H1 (cell line): Measurements from ENCODE around the gene KLHL28. TPM values are rescaled to one million over a fixed set of nuclear protein-coding genes. Genes with fewer than 3 reads are reported as not detected.

Experiments
- CBX5 ChIP-seq: fragments of 300-800, 300-1000 bp; sonication (generic); IDR thresholded peaks from 2 replicates; pipeline ENCODE4 v1.7.1; 2016; ENCODE audit warnings: antibody characterized with exemption, low read length, low read depth
- FOSL1 ChIP-seq: IDR thresholded peaks from 2 replicates; pipeline ENCODE4 v1.6.1; 2011; ENCODE audit warnings: mild to moderate bottlenecking, low read depth, low read length, moderate library complexity; ENCODE audit not compliant: insufficient read depth
- JUND ChIP-seq: IDR thresholded peaks from 2 replicates; pipeline ENCODE4 v1.6.1; 2011; ENCODE audit warnings: mild to moderate bottlenecking, improper control_type of control experiment, low read length
- KDM4A ChIP-seq: IDR thresholded peaks from one replicate; pipeline ENCODE4 v1.7.1; 2012; ENCODE audit warnings: low read depth, mild to moderate bottlenecking, moderate library complexity, low read length, inconsistent platforms; ENCODE audit not compliant: severe bottlenecking
- PHF8 ChIP-seq: fragments of 200-600 bp; sonication (generic); conservative IDR thresholded peaks from 2 replicates; pipeline ENCODE4 v1.7.1; 2012; ENCODE audit warnings: low read depth, mild to moderate bottlenecking, inconsistent platforms, low read length, moderate library complexity
- POLR2AphosphoS5 ChIP-seq: IDR thresholded peaks from 2 replicates; pipeline ENCODE4 v1.6.1; 2011; ENCODE audit warnings: low read depth, low read length
- polyA plus RNA-seq, 7 experiments: library from polyadenylated mRNA; depleted of rRNA in 3 of 7; stranded (reverse) in 5 of 7; unstranded in 2 of 7; fragments of >200 nt in 5 of 7; fragments of 200-250 nt in 2 of 7; gene quantifications; 1 replicate in 5 of 7; 2 replicates in 1 of 7; 4 replicates in 1 of 7; pipeline versions ENCODE4 v1.2.1 to v1.2.3, GENCODE V29; 2011 to 2013; ENCODE audit warnings: missing spikeins in 2 of 7, mixed read lengths in 2 of 7
- total RNA-seq: library from RNA; stranded (reverse); fragmentation: NEBNext Ultra II Directional; extraction: Animal tissue kit (Norgen Biotek cat#: 25700); gene quantifications from 2 replicates; pipeline ENCODE4 v1.2.1, GENCODE V29; 2021
- TF ChIP-seq, protein P1 (sequence below): IDR thresholded peaks from 2 replicates; pipeline ENCODE4 v1.6.1; 2012; ENCODE audit warnings: low read length, inconsistent platforms
- TF ChIP-seq, protein P2 (sequence below): fragments of 300-600 bp; sonication (generic); IDR thresholded peaks from 2 replicates; pipeline ENCODE4 v1.7.1; 2012; ENCODE audit warnings: low read length, moderate library complexity, mild to moderate bottlenecking, inconsistent platforms; ENCODE audit not compliant: insufficient replicate concordance

The KLHL28 gene
- total and polyA plus RNA-seq, 2 of the 8 experiments (the other 6 are each of a cell fraction or from before 2014, with no cell fraction given) = 3.3 to 10.5 TPM

DNA sequence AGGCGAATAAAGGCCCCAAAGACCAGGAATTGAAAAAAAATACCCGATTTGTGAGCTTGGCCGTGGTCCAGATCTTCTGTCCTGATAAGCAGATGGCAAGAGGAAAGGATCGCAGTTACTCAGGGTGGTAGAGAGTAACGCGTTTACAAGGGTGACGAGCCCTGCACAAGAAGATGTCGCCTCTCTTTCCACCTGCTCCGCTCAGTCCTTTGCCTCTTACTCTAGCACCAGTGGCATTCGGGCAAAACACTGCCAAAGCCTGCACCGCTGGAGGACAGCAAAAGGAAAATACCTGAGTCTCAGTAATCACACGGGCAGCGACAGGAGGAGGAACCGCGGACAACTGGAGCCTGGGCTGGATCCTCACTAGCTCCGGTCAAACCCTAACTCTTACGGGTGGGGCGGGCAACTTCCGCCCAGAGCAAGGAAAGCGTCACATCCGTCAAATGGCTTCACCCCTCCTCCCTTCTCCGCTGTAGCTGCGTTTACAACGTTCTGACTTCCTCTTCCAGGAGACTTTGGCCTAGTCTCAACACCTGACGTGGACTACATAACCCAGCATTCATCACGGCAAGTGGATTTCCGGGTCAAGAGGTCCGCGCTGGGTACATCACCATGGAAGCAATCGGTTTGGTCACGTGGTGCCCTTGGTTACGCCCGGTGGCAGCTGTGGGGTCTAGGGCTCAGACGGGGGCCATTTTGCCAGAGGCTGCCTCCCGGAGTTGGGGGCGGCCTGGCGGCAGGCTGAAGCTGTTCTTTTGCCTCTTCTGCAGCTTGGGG is at the start of gene KLHL28, which contains the start of gene TOGARAM1 (continued):
- TF ChIP-seq PHF8 (peak; percentile 76), FOSL1 (no peak), JUND (0 out of 2 replicates have a peak, but pooled peaks have one; percentile 33), CBX5 (no peak), POLR2AphosphoS5 (peak; percentile 92), KDM4A (peak; percentile 25)
- TF ChIP-seq, protein P1, sequence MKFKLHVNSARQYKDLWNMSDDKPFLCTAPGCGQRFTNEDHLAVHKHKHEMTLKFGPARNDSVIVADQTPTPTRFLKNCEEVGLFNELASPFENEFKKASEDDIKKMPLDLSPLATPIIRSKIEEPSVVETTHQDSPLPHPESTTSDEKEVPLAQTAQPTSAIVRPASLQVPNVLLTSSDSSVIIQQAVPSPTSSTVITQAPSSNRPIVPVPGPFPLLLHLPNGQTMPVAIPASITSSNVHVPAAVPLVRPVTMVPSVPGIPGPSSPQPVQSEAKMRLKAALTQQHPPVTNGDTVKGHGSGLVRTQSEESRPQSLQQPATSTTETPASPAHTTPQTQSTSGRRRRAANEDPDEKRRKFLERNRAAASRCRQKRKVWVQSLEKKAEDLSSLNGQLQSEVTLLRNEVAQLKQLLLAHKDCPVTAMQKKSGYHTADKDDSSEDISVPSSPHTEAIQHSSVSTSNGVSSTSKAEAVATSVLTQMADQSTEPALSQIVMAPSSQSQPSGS = no peak
- TF ChIP-seq, protein P2, sequence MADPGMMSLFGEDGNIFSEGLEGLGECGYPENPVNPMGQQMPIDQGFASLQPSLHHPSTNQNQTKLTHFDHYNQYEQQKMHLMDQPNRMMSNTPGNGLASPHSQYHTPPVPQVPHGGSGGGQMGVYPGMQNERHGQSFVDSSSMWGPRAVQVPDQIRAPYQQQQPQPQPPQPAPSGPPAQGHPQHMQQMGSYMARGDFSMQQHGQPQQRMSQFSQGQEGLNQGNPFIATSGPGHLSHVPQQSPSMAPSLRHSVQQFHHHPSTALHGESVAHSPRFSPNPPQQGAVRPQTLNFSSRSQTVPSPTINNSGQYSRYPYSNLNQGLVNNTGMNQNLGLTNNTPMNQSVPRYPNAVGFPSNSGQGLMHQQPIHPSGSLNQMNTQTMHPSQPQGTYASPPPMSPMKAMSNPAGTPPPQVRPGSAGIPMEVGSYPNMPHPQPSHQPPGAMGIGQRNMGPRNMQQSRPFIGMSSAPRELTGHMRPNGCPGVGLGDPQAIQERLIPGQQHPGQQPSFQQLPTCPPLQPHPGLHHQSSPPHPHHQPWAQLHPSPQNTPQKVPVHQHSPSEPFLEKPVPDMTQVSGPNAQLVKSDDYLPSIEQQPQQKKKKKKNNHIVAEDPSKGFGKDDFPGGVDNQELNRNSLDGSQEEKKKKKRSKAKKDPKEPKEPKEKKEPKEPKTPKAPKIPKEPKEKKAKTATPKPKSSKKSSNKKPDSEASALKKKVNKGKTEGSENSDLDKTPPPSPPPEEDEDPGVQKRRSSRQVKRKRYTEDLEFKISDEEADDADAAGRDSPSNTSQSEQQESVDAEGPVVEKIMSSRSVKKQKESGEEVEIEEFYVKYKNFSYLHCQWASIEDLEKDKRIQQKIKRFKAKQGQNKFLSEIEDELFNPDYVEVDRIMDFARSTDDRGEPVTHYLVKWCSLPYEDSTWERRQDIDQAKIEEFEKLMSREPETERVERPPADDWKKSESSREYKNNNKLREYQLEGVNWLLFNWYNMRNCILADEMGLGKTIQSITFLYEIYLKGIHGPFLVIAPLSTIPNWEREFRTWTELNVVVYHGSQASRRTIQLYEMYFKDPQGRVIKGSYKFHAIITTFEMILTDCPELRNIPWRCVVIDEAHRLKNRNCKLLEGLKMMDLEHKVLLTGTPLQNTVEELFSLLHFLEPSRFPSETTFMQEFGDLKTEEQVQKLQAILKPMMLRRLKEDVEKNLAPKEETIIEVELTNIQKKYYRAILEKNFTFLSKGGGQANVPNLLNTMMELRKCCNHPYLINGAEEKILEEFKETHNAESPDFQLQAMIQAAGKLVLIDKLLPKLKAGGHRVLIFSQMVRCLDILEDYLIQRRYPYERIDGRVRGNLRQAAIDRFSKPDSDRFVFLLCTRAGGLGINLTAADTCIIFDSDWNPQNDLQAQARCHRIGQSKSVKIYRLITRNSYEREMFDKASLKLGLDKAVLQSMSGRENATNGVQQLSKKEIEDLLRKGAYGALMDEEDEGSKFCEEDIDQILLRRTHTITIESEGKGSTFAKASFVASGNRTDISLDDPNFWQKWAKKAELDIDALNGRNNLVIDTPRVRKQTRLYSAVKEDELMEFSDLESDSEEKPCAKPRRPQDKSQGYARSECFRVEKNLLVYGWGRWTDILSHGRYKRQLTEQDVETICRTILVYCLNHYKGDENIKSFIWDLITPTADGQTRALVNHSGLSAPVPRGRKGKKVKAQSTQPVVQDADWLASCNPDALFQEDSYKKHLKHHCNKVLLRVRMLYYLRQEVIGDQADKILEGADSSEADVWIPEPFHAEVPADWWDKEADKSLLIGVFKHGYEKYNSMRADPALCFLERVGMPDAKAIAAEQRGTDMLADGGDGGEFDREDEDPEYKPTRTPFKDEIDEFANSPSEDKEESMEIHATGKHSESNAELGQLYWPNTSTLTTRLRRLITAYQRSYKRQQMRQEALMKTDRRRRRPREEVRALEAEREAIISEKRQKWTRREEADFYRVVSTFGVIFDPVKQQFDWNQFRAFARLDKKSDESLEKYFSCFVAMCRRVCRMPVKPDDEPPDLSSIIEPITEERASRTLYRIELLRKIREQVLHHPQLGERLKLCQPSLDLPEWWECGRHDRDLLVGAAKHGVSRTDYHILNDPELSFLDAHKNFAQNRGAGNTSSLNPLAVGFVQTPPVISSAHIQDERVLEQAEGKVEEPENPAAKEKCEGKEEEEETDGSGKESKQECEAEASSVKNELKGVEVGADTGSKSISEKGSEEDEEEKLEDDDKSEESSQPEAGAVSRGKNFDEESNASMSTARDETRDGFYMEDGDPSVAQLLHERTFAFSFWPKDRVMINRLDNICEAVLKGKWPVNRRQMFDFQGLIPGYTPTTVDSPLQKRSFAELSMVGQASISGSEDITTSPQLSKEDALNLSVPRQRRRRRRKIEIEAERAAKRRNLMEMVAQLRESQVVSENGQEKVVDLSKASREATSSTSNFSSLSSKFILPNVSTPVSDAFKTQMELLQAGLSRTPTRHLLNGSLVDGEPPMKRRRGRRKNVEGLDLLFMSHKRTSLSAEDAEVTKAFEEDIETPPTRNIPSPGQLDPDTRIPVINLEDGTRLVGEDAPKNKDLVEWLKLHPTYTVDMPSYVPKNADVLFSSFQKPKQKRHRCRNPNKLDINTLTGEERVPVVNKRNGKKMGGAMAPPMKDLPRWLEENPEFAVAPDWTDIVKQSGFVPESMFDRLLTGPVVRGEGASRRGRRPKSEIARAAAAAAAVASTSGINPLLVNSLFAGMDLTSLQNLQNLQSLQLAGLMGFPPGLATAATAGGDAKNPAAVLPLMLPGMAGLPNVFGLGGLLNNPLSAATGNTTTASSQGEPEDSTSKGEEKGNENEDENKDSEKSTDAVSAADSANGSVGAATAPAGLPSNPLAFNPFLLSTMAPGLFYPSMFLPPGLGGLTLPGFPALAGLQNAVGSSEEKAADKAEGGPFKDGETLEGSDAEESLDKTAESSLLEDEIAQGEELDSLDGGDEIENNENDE = no peak
